Activated CD4-positive, alpha-beta T cell treated with anti-CD3 and anti-CD28 coated beads, Interleukin-2, amount 50 U/mL, for 4 hours (primary cell): ENCODE data around the gene SLC8A2.

Experiments
- DNase-seq, 2 experiments: peaks; one replicate each; pipeline ENCODE4 v3.0.0-alpha.2; 2020

SLC8A2 gene

DNA sequence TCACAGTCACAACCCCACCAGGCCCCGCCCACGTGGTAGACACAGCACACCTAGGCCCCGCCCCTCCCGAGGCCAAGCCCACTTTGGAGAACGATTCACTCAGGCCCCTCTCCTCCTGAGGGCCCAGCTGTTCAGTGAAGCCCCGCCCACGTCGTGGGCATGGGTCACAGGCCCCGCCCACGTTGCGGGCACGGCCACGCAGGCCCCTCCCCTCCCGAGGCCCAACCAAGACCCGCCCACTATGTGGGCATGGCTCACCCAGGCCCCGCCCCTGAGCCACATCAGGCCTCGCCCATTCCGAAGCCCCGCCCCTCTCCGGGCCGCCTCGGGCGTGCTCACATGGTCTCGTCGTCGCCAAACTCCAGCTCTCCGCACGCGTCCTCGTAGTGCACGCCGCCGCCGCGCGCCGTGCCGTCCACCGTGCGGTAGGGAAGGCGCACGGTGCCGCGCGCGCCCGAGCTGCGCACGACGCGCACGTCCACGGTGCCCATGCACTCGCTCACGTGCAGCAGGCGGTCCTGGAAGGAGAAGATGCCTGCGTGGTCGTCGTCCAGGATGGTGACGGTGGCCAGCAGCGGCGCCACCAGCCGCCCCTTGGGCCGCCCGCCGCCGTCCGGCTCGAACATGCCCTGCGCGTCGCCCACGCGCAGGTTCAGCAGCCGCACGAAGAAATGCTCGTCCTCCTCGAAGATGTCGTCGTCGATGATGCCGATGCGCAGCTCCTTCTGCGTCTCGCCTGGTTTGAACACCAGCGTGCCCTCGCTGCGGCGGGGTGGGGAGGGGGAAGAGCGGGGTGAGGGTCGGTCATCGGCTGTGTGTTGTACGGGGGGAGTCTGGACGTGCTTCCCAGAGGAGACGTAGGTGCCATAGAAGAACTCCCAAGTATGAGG lies 24.0 kb downstream of the SLC8A2 start:
- peak; percentile 19 to 38 for DNase-seq

- no peak for DNase-seq
Measured at GRCh38 chr19:47446534-47447469, 24.9 kb downstream of the SLC8A2 start.

GRCh38 chr19:47445937-47446402 lies 25.7 kb downstream of the SLC8A2 start:
- DNase-seq, result peak; percentile 81 to 86

- no peak for DNase-seq
Measured at GRCh38 chr19:47445527-47445926, 26.2 kb downstream of the SLC8A2 start.

GRCh38 chr19:47444388-47444821 lies 27.3 kb downstream of the SLC8A2 start:
- peak in 1 of 2 experiments; percentile 23 for DNase-seq

DNA sequence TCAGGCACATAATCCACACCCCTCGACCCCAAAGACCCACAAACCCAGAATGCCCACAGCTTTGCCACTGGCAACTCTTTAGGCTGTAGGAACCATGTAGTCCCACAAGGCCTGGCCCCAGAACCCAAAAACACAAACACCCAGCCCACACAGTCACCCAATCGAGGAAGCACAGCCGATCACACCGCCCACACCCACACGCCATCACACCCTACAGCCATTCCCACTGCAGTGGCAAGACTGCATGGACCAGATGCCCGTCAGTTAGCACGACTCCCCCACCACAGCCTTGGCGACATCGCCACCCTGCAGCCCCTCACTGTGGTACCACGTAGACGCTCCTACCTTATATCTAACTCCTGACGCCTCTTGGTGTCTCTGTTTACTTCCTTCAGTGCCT lies 28.4 kb downstream of the SLC8A2 start:
- no peak for DNase-seq

DNA sequence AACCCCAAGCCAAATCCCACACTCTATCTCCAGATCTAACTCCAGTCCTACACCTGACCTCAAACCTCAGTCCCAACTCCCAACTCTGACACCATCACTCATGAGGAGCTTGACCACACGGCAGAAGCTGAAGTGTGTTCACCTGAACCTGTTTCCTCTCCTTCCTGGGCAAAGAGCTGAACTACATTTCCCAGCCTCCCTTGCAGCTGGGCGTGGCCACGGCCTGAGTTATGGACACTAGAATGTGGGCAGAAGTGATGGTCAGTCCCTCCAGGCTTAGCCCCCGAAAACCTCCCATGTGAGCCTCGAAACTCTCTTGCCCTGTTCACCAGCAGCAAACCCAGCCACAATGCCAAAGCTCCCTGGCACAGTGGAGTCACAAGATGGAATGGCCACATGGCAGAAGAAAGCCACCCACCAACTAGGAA lies 32.9 kb downstream of the SLC8A2 start:
- DNase-seq, result no peak

- DNase-seq, result no peak
Measured at GRCh38 chr19:47437500-47437899, 34.2 kb downstream of the SLC8A2 start.

DNA sequence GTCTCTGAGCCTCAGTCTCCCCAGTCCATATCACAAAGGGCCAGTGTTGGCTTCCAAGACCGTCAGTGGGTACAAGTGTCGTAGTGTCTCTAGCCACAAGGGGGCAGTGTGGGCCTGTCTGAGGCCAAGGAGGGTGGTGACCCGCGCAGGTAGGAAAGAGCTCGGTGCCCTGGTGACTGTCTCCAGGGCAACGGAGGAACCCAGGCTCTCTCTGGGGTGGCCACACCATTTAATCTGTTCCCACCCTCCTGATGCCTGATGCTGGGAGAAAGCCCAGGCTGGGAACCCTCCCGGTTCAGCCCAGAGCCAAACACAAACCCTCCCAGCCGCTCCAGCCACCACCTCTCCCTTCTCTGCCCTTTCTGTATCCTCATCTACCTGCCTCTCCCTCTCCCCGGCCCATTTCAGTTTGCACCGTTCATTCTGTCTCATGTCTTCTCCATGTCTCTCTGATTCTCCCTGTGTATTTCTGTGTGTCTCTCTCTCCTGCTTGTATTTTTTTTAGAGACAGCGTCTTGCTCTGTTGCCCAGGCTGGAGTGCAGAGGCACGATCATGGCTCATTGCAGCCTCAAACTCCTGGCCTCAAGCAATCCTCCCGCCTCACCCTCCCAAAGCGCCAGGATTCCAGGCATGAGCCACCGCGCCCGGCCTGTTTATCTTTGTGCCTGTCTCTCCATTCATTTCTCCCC lies 34.8 kb downstream of the SLC8A2 start:
- peak; percentile 84 for DNase-seq

DNA sequence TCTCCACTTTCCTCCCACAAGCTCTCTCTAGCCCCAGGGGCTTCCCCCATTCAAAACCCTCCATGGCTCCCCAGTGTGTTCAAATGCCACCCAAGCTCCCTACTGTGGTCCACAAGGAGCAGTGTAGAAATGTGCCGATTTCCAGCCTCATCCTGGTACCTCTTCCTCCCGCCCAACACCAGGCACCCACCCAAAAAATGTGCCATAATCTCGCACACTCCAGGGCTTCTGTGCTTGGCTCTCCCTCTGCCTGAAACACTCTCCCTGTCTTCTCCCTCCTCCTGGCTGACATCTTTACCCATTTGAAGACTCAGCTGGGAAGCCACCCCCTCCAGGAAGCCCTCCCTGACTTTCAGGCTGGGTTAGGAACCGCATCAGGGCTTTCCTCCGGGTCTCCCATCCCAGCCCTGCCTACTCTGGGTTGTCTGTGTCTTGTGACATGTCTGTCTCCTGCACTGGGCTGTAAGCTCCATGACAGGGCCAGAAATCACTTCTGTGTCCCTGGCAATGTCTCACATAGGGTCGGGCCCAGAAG lies 35.7 kb downstream of the SLC8A2 start:
- no peak for DNase-seq

- DNase-seq, result no peak
Measured at GRCh38 chr19:47435196-47435595, 36.5 kb downstream of the SLC8A2 start.

GRCh38 chr19:47434088-47434487 lies 37.6 kb downstream of the SLC8A2 start:
- DNase-seq, result no peak

DNA sequence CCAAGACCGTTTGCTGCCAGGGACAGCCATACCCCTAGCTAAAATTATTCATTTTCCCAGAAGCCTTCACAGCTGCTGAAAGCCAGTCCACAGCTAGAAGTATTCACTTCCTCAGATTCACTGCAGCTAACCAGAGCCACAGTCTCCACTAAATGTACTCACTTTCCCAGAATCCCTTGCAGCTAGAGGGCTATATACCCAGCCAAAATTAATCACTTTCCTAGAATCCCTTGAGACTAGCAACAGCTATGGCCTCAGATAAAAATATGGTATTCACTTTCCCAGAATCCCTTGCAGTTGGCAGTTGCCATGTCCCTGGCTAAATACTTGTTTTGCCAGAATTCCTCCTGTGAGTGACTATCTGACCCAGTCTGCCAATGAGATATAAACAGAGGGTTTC lies 38.6 kb downstream of the SLC8A2 start:
- no peak for DNase-seq

GRCh38 chr19:47432499-47432898 lies 39.2 kb downstream of the SLC8A2 start:
- DNase-seq, result no peak

- DNase-seq, result no peak
Measured at GRCh38 chr19:47432091-47432490, 39.6 kb downstream of the SLC8A2 start.

DNA sequence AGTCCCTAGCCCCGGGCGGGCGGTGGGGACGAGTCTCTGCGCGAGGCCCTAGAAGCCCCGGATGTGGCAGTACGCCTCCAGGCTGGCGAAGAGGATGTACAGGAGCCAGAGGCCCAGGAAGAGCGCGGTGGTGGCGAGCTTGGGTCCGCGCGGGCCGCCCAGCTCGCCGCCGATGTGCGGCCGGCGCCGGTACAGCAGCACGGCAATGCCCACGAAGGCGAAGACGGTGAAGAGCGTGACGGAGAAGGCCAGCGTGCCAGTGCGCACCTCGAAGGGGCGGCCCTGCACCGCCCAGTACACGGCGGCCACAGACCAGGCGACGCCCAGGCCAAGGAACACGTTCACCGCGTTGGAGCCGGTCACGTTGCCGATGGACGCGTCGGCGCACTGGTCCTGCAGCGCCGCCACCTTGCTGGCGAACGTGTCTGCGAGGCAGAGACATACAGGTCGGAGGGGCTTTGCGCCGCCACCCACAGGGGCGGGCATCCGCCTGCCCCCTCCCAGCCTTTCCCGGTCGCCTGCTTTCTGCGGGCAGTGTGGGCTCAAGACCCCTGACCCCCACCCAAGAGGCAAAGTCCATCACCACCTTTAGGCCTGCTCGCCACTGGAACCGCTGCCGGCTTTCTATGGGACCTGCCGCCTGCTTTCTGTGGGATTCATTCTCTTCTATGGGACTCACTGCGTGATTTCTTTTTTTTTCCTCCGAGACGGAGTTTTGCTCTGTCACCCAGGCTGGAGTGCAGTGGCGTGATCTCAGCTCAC lies 41.5 kb downstream of the SLC8A2 start:
- DNase-seq, result no peak

DNA sequence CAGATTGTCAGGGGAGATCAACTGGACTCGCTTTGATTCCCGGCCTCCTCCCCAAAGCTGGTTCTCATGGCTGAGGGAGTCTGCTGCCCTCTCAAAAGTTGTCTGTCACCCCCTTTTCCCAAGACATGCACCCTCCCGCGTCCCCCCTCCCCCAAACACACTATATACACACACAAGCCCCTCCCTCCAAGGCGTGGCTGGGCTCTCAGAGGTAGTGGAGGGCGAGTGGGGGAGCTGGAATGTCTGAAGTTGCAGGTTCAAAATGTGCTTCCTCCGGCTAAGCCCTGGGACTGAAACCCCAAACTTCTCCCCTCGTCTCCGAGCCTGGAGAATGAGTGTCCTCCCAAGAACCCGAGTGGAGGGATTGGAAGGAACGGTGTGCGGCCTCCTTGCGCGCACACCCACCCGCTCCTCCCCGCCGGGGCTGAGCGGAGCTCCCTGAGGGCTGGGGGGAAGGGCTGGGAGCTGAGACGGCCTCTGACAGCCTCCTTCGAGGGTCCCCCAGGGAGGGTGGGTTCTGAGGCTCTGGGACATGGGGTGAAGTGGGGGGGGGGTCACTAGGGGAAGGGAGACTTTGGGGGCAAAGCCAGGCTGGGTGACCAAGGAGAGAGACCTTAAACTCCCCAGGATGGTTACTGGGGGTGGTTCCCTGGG lies 42.4 kb downstream of the SLC8A2 start:
- DNase-seq, result no peak

DNA sequence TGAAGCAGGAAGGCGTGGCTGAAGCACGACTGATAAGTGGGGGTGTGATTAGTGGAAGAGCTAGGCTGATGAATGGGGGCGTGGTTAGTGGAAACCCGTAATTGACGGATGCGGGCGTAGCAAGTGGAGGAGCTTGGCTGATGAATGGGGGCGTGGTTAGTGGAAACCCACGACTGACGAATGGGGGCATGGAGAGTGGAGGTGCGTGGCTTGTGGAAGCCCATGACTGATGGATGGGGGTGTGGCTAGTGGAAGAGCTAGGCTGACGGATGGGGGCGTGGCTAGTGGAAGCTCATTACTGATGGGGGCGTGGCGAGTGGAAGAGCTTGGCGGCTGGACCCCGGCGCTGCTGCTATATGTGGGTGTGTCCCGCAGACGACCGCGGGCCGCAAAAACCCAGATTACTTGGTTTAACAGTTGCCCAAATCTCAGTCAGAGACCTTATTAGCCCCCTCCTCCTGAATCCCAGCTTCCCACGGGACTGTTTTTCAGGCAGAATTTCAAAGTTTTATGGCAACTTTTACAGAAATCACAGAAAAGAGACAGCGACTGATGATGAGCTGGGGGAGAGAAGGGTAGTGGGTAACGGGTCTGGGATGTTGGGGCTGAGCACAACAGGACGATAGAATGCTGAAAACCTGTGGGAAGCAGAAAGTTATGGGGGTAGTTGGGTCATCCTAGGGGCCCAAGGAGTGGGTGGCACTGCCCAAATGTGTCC lies 43.4 kb downstream of the SLC8A2 start:
- DNase-seq, result peak; percentile 81 to 86

- DNase-seq, result peak; percentile 62 to 67
Measured at GRCh38 chr19:47427241-47428176, 44.2 kb downstream of the SLC8A2 start.
